Thymus (tissue), 2 donors: ENCODE results near the gene GGPS1. TPM values are rescaled to one million over a fixed set of nuclear protein-coding genes. Genes with fewer than 3 reads are reported as not detected.

Experiments
- polyA plus RNA-seq: library from polyadenylated mRNA; stranded (reverse); fragments of 200-250 nt; gene quantifications from one replicate; pipeline ENCODE4 v1.2.3, GENCODE V29; 2013
- total RNA-seq: library from RNA; stranded (reverse); fragments of 120-200 nt; gene quantifications from one replicate; pipeline ENCODE4 v1.2.4, GENCODE V29; 2013
- donor health status: healthy.

The GGPS1 gene
- total and polyA plus RNA-seq, 2 donors = 29.8 to 44.1 TPM

Other genes starting within 250 kb of the GGPS1 start
- gene TOMM20, start 199.7 kb upstream of the GGPS1 start, total RNA-seq = 54.1 TPM
- gene TOMM20, start 199.7 kb upstream of the GGPS1 start, polyA plus RNA-seq = 76.8 TPM
- 95.1 TPM for gene RBM34, start 167.3 kb upstream of the GGPS1 start, total RNA-seq
- 168 TPM for gene RBM34, start 167.3 kb upstream of the GGPS1 start, polyA plus RNA-seq
- 36.9 TPM for gene ARID4B, start 391 bp upstream of the GGPS1 start, total RNA-seq
- gene ARID4B, start 391 bp upstream of the GGPS1 start, polyA plus RNA-seq = 41.8 TPM
- 33.7 TPM for gene TBCE, start 38.9 kb downstream of the GGPS1 start, total RNA-seq
- gene TBCE, start 38.9 kb downstream of the GGPS1 start, polyA plus RNA-seq = 34.0 TPM
- gene B3GALNT2, start 175.9 kb downstream of the GGPS1 start, total RNA-seq = 18.9 TPM
- gene B3GALNT2, start 175.9 kb downstream of the GGPS1 start, polyA plus RNA-seq = 2.8 TPM